Esophagus muscularis mucosa (tissue), 4 donors: ENCODE data around the gene STXBP6. TPM values are rescaled to one million over a fixed set of nuclear protein-coding genes. Genes with fewer than 3 reads are reported as not detected.

Source experiments
- DNase-seq: peaks from one replicate; pipeline ENCODE4 v3.0.0-alpha.2; 2017; ENCODE audit errors: extremely low spot score
- H3K27ac ChIP-seq, 4 donors: fragments of 200-600 bp; sonication (generic); replicated peaks in 1 of 4; 1 replicate in 3 of 4; 2 replicates in 1 of 4; pipeline ENCODE4 v1.5.1; 2016 to 2019; ENCODE audit warnings: mild to moderate bottlenecking in 1 of 4
- H3K27me3 ChIP-seq, 4 donors: fragments of 200-600 bp; sonication (generic); one replicate each; pipeline versions ENCODE4 v1.5.1 to v1.6.0; 2016 to 2019
- H3K36me3 ChIP-seq, 4 donors: fragments of 200-600 bp; sonication (generic); one replicate each; pipeline ENCODE4 v1.5.1; 2016 to 2019
- H3K4me1 ChIP-seq, 4 donors: fragments of 200-600 bp; sonication (generic); one replicate each; pipeline ENCODE4 v1.5.1; 2016 to 2019
- H3K4me3 ChIP-seq, 4 donors: fragments of 200-600 bp; sonication (generic); 1 replicate in 2 of 4; 2 replicates in 2 of 4; pipeline ENCODE4 v1.5.1; 2016 to 2019; ENCODE audit warnings: mild to moderate bottlenecking in 4 of 4, moderate library complexity in 1 of 4
- H3K9me3 ChIP-seq, 4 donors: fragments of 200-600 bp; sonication (generic); 1 replicate in 3 of 4; 2 replicates in 1 of 4; pipeline ENCODE4 v1.5.1; 2016 to 2019
- EP300 ChIP-seq: sonication (generic); formaldehyde crosslinking; IDR thresholded peaks from one replicate; pipeline ENCODE4 v1.6.1; 2017; ENCODE audit warnings: antibody characterized with exemption
- POLR2A ChIP-seq: fragments of 450-650 bp; IDR thresholded peaks from one replicate; pipeline ENCODE4 v1.6.1; 2017; ENCODE audit warnings: antibody characterized with exemption, moderate library complexity, mild to moderate bottlenecking, low read depth
- POLR2AphosphoS5 ChIP-seq, 2 donors: sonication (generic); formaldehyde crosslinking; IDR thresholded peaks; one replicate each; pipeline ENCODE4 v1.6.1; 2017; ENCODE audit warnings: antibody characterized with exemption in 2 of 2
- WGBS: methylation state at CpG from one replicate; pipeline ENCODE4 v1.1.5; 2018; 5-methylcytosine and 5-hydroxymethylcytosine counted together
- intact Hi-C: fragments of 100-400 bp; cut with DNase I; formaldehyde crosslinking; loops from one replicate; pipeline ENCODE4 v1.15.1; 2023
- total RNA-seq, 4 donors: library from RNA; depleted of rRNA; stranded (reverse); fragments of >200 nt; gene quantifications; one replicate each; pipeline versions ENCODE4 v1.1.0 to v1.2.1, GENCODE V29; 2016
- TF ChIP-seq, protein P1 (sequence below), 3 experiments: fragments of 200-600 bp in 2 of 3; fragments of 450-650 bp in 1 of 3; sonication (generic) in 2 of 3; IDR thresholded peaks; one replicate each; pipeline ENCODE4 v1.5.1; 2017 to 2019; ENCODE audit warnings: antibody characterized with exemption in 3 of 3, mild to moderate bottlenecking in 2 of 3, moderate library complexity in 1 of 3

STXBP6 gene
- total RNA-seq, 4 donors from 2014 or later: 36.9 to 60.4 (median 52.1) TPM

GRCh38 chr14:25049093-25049567, 817 bp downstream of the STXBP6 start:
- intact Hi-C loops: loop anchor here (5.0 kb wide), 1 partner anchor 72 kb away; no protein-coding TSS in a partner anchor
- TF ChIP-seq, protein P1, sequence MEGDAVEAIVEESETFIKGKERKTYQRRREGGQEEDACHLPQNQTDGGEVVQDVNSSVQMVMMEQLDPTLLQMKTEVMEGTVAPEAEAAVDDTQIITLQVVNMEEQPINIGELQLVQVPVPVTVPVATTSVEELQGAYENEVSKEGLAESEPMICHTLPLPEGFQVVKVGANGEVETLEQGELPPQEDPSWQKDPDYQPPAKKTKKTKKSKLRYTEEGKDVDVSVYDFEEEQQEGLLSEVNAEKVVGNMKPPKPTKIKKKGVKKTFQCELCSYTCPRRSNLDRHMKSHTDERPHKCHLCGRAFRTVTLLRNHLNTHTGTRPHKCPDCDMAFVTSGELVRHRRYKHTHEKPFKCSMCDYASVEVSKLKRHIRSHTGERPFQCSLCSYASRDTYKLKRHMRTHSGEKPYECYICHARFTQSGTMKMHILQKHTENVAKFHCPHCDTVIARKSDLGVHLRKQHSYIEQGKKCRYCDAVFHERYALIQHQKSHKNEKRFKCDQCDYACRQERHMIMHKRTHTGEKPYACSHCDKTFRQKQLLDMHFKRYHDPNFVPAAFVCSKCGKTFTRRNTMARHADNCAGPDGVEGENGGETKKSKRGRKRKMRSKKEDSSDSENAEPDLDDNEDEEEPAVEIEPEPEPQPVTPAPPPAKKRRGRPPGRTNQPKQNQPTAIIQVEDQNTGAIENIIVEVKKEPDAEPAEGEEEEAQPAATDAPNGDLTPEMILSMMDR (IDR thresholded peaks at IDR 0.05): no peak
- TF ChIP-seq POLR2AphosphoS5 (IDR thresholded peaks at IDR 0.05): no peak

GRCh38 chr14:25048170-25049016, 1.6 kb downstream of the STXBP6 start:
- DNase-seq: no peak
- H3K27ac ChIP-seq: peak overlapping the region; percentile 83 to 93 (median 90)
- TF ChIP-seq POLR2AphosphoS5 (IDR thresholded peaks at IDR 0.05) (peak; percentile 45 to 86), EP300 (no peak)
- WGBS: 17% methylated on average over 17 of the region's 17 CpGs
- intact Hi-C loops: loop anchor here (5.0 kb wide), 1 partner anchor 71 kb away; no protein-coding TSS in a partner anchor
- peak overlapping the region; percentile 80 to 91 (median 86) for H3K4me3 ChIP-seq
- H3K36me3 ChIP-seq: no peaks in the 10 kb centered on the region
- peaks cover 0 to 7% (median 0%) of the 10 kb centered on the region in 4 donors for H3K27me3 ChIP-seq
- no peaks in the 10 kb centered on the region for H3K9me3 ChIP-seq
- H3K4me1 ChIP-seq: peaks cover 51 to 64% (median 56%) of the 10 kb centered on the region in 4 donors

More at GRCh38 chr14:25049093-25049567, 817 bp downstream of the STXBP6 start:
- peaks cover 0 to 7% (median 0%) of the 10 kb centered on the region in 4 donors for H3K27me3 ChIP-seq
- H3K4me1 ChIP-seq: peaks cover 44 to 56% (median 49%) of the 10 kb centered on the region in 4 donors
- H3K4me3 ChIP-seq: peak overlapping the region; percentile 80 to 91 (median 86)
- 2% methylated on average over 30 of the region's 34 CpGs for WGBS
- no peaks in the 10 kb centered on the region for H3K9me3 ChIP-seq
- H3K36me3 ChIP-seq: no peaks in the 10 kb centered on the region
- no peak for DNase-seq
- peak overlapping the region; percentile 83 to 93 (median 90) for H3K27ac ChIP-seq

DNA sequence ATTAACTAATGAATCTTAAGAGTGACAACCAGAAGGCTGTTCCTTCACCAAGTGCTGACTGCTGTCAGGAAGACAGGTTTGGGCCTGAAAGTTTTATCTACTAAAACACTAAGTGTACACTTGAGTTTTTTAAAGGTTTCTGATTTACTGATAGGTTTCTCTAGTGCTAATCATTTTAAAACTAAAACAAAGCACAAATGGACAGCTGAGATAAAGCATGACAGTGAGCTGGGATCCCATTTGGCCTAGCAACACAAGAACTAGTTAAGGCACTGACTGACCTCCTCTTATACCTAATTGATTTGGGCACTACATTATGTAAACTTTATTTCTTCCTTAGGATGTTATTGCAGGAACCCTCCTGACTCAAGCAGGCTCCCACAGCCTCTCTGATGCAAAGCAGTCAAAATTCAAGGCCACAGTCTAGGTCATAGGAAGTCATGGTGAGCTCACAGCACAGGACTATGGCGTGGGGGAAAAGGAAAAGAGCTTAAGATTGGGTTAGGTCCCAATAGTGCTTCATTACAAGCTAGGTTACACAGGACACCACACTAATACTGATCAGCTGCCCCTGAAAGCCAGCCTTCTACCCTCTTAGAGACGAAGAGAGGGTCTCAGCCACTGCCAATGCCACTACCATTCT, 3.5 kb downstream of the STXBP6 start:
- no peak for TF ChIP-seq POLR2A
- TF ChIP-seq EP300: no peak
- TF ChIP-seq, protein P1 (IDR thresholded peaks at IDR 0.05): no peak
- TF ChIP-seq POLR2AphosphoS5 (IDR thresholded peaks at IDR 0.05): no peak
- Histone ChIP-seq H3K36me3 (no peaks in the 10 kb centered on the region), H3K27ac (peak overlapping the region; percentile 6 to 83 (median 19)), H3K27me3 (peaks cover 0 to 7% (median 0%) of the 10 kb centered on the region in 4 donors), H3K9me3 (no peaks in the 10 kb centered on the region), H3K4me1 (peaks cover 65 to 81% (median 72%) of the 10 kb centered on the region in 4 donors), H3K4me3 (no peak overlapping the region)
- intact Hi-C loops: loop anchor here (5.0 kb wide), 1 partner anchor 69 kb away; no protein-coding TSS in a partner anchor
- WGBS: 79% methylated on average over 2 of the region's 2 CpGs
- no peak for DNase-seq

GRCh38 chr14:25044106-25044698, 5.7 kb downstream of the STXBP6 start:
- DNase-seq: no peak
- Histone ChIP-seq H3K27ac (no peak overlapping the region), H3K27me3 (no peaks in the 10 kb centered on the region), H3K9me3 (no peaks in the 10 kb centered on the region), H3K4me3 (no peak overlapping the region), H3K36me3 (no peaks in the 10 kb centered on the region), H3K4me1 (peaks cover 69 to 79% (median 72%) of the 10 kb centered on the region in 4 donors)
- TF ChIP-seq EP300 (no peak), POLR2A (no peak), POLR2AphosphoS5 (IDR thresholded peaks at IDR 0.05) (no peak)
- TF ChIP-seq, protein P1 (IDR thresholded peaks at IDR 0.05): no peak
- intact Hi-C loops: loop anchor here (5.0 kb wide), 2 partner anchors 237 to 307 kb away; no protein-coding TSS in a partner anchor
- 75% methylated on average over 7 of the region's 7 CpGs for WGBS
